Activated naive CD4-positive, alpha-beta T cell treated with anti-CD3 and anti-CD28 coated beads, Interleukin-2, amount 50 U/mL, for 24 hours (primary cell): ENCODE results near the gene COMMD2.

Experiments
- H3K27ac Mint-ChIP-seq: one replicate; pipeline ENCODE4 v1.8.0; 2021; ENCODE audit warnings: mild to moderate bottlenecking, mixed read lengths
- H3K27me3 Mint-ChIP-seq: one replicate; pipeline ENCODE4 v1.8.0; 2021; ENCODE audit warnings: mixed read lengths
- H3K36me3 Mint-ChIP-seq: one replicate; pipeline ENCODE4 v1.8.0; 2021; ENCODE audit warnings: mixed read lengths
- H3K4me1 Mint-ChIP-seq: one replicate; pipeline ENCODE4 v1.8.0; 2021; ENCODE audit warnings: mixed read lengths
- H3K4me3 Mint-ChIP-seq: one replicate; pipeline ENCODE4 v1.8.0; 2021; ENCODE audit warnings: mild to moderate bottlenecking, mixed read lengths
- H3K9me3 Mint-ChIP-seq: one replicate; pipeline ENCODE4 v1.8.0; 2021; ENCODE audit warnings: mixed read lengths

The COMMD2 gene

GRCh38 chr3:149752051-149752787 lies at the start of gene COMMD2:
COMMD2 (minus strand) TSS chr3:149752489; CDS start chr3:149752444, 45 bp downstream.
- peaks cover 7% of the 10 kb centered on the region for H3K36me3 Mint-ChIP-seq
- no peaks in the 10 kb centered on the region for H3K27me3 Mint-ChIP-seq
- peak within 1 kb of the TSS; percentile 92 for H3K27ac Mint-ChIP-seq
- H3K4me1 Mint-ChIP-seq = peaks cover 47% of the 10 kb centered on the region
- peak within 1 kb of the TSS; percentile 96 for H3K4me3 Mint-ChIP-seq
- H3K9me3 Mint-ChIP-seq = no peaks in the 10 kb centered on the region

DNA sequence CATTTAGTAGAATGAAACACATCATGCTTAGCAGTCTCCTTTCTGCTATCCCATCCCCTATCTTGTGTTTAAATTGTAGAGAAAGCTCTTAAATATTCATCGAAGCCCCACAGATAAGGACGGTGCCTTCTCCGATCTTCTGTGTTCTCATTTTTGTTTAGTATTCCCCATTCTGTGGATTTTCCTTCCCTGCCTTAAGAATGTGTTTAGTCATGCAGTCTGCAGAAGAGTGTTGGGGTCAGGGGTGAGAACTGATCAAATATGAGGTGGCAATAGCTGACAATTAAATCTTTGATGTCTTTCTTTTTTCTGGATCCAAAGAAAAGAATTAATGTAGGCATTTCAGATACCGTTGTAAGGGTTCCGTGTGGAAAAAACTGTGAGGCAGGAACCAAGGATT lies 49.4 kb upstream of the COMMD2 start:
- H3K9me3 Mint-ChIP-seq = no peaks in the 10 kb centered on the region
- H3K4me1 Mint-ChIP-seq = no peaks in the 10 kb centered on the region
- H3K36me3 Mint-ChIP-seq = no peaks in the 10 kb centered on the region
- no peak overlapping the region for H3K4me3 Mint-ChIP-seq
- peaks cover 9% of the 10 kb centered on the region for H3K27me3 Mint-ChIP-seq
- H3K27ac Mint-ChIP-seq = no peak overlapping the region

DNA sequence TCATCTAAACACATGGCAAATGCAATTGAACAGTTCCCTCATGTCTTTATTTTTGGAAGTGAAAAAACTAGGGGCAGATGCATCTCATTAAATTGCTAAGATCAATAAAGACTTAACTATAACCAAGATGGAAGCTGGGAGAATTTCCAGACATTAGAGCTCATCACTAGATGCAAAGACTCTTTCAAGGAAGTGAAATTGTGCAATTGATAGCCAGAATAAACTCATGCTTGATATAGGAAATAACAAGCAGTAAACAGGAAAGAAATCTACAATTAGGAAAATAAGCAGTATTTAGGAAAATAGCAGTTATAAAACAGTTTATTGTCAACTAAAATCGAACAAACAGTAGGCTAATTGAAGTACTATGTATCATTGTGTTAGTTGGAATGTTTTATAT lies 48.9 kb upstream of the COMMD2 start:
- Mint-ChIP-seq H3K4me3 (no peak overlapping the region), H3K9me3 (no peaks in the 10 kb centered on the region), H3K36me3 (no peaks in the 10 kb centered on the region), H3K27me3 (peaks cover 6% of the 10 kb centered on the region), H3K4me1 (no peaks in the 10 kb centered on the region), H3K27ac (no peak overlapping the region)

GRCh38 chr3:149800693-149801092 lies 48.4 kb upstream of the COMMD2 start:
- Mint-ChIP-seq H3K9me3 (no peaks in the 10 kb centered on the region), H3K4me1 (no peaks in the 10 kb centered on the region), H3K36me3 (no peaks in the 10 kb centered on the region), H3K27me3 (peaks cover 6% of the 10 kb centered on the region), H3K4me3 (no peak overlapping the region), H3K27ac (no peak overlapping the region)

DNA sequence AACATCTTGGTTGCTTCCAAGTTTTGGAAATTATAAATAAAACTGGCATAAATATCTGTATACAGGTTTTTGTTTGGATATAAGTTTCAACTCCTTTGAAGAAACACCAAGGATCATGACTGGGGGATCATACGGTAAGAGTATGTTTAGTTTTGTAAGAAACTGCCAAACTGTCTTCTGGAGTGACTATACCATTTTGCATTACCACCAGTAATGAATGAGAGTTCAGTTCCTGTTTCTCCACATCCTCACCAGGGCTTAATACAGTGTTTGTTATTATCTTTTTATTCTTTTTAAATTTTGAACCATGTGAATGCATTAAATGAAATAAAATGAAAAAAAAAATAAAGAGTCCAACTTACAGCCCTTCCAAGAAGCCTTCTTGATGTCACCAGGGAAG lies 43.7 kb upstream of the COMMD2 start:
- no peak overlapping the region for H3K4me3 Mint-ChIP-seq
- H3K9me3 Mint-ChIP-seq = no peaks in the 10 kb centered on the region
- no peaks in the 10 kb centered on the region for H3K36me3 Mint-ChIP-seq

DNA sequence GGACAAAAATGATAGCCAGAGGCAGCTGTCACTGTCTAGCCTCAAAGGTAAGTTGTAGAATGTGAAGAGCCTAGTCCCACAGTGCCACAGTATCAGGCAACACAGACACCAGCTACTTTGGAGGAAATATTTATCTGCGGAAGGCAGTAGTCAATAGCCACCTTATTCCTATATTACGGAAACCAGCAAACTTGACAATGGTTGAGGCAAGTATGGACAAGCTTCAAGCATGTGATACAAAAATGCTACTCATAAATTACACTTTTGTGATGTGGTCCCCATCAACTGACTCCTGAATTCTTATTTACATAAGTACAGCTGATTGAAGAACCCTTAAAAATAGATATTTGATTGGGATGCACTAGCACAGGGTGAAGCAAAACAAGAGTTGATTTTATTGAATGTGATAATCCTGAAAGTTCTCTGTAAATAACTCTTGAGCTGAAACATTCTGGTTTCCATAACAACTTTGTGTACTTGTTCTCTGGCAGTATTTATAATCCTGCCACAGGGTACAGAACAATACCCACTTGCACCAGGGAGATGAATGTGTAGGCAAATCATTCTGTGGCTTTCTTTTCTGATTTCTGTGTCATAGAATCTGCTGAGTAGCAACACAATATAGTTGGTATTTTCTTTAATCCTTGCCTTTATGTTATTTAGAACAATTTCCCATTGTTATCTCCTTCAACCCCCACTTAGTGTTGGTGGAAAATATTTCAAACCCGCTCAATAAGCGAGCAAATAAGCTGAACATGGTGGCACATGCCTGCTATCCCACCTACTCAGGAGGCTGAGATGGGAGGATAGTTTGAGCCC lies 40.4 kb upstream of the COMMD2 start, which contains the start of gene ANKUB1:
Gene ANKUB1 (minus strand): TSS at position 103 of the 819 bp plus-strand sequence. CDS start 188 bp downstream, outside the sequence.
- Mint-ChIP-seq H3K27me3 (peaks cover 11% of the 10 kb centered on the region), H3K27ac (no peak within 1 kb of the TSS), H3K4me1 (no peaks in the 10 kb centered on the region), H3K36me3 (no peaks in the 10 kb centered on the region), H3K9me3 (no peaks in the 10 kb centered on the region), H3K4me3 (no peak within 1 kb of the TSS)

More for the DNA sequence above, 43.7 kb upstream of the COMMD2 start:
- H3K27me3 Mint-ChIP-seq = peaks cover 7% of the 10 kb centered on the region
- H3K4me1 Mint-ChIP-seq = no peaks in the 10 kb centered on the region
- no peak overlapping the region for H3K27ac Mint-ChIP-seq

DNA sequence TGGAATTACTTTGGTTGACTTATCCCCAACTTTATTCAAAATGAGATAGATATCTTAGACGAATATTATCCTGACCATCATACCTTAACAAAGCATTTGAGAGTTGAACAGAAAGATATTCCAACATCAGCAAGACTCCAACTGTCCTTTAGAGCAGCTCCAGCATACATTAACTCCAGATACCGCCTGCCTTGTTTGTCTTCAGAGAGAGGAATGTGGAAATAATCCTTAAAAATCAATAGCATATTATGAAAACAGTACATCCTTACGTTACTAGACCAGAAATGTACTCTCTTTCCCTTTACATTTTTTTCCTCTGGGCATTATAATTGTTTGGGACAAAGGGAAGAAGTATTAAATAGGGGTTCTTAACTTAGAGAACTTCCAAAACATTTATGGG lies 38.4 kb upstream of the COMMD2 start:
- no peak overlapping the region for H3K4me3 Mint-ChIP-seq
- no peaks in the 10 kb centered on the region for H3K9me3 Mint-ChIP-seq
- no peak overlapping the region for H3K27ac Mint-ChIP-seq
- peaks cover 12% of the 10 kb centered on the region for H3K27me3 Mint-ChIP-seq
- H3K36me3 Mint-ChIP-seq = no peaks in the 10 kb centered on the region
- H3K4me1 Mint-ChIP-seq = no peaks in the 10 kb centered on the region

DNA sequence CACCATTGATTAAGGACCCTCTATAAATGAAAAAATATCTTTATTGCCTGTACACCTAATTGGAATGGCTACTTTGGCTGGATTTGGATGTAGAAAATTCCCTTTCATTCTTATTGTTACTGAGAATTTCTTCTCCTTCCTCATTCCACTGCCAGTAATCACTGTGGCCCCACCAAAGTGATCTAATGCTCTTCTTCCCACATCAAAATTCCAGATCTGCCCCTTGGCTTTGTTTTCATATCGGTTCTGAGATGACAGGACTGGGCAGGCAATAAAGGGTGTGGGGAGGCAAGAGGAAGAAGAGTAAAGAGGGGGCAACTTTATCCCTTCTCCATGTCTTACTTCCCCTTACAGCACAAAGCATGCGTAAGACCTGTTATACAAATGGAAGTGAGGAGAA lies 38.0 kb upstream of the COMMD2 start:
- no peak overlapping the region for H3K4me3 Mint-ChIP-seq
- peaks cover 12% of the 10 kb centered on the region for H3K27me3 Mint-ChIP-seq

GRCh38 chr3:149784064-149784704 lies 31.9 kb upstream of the COMMD2 start:
- Mint-ChIP-seq H3K27ac (no peak overlapping the region), H3K27me3 (peaks cover 1% of the 10 kb centered on the region), H3K4me3 (no peak overlapping the region), H3K4me1 (no peaks in the 10 kb centered on the region), H3K9me3 (no peaks in the 10 kb centered on the region), H3K36me3 (no peaks in the 10 kb centered on the region)

More for the DNA sequence above, 38.0 kb upstream of the COMMD2 start:
- no peaks in the 10 kb centered on the region for H3K36me3 Mint-ChIP-seq
- no peaks in the 10 kb centered on the region for H3K9me3 Mint-ChIP-seq
- H3K27ac Mint-ChIP-seq = no peak overlapping the region
- no peaks in the 10 kb centered on the region for H3K4me1 Mint-ChIP-seq

- H3K4me3 Mint-ChIP-seq = no peak overlapping the region
- no peak overlapping the region for H3K27ac Mint-ChIP-seq
- H3K4me1 Mint-ChIP-seq = no peaks in the 10 kb centered on the region
- H3K27me3 Mint-ChIP-seq = peaks cover 1% of the 10 kb centered on the region
- no peaks in the 10 kb centered on the region for H3K9me3 Mint-ChIP-seq
- no peaks in the 10 kb centered on the region for H3K36me3 Mint-ChIP-seq
These were observed 31.3 kb upstream of the COMMD2 start for GRCh38 chr3:149783576-149783975.

GRCh38 chr3:149781741-149782140 lies 29.5 kb upstream of the COMMD2 start:
- Mint-ChIP-seq H3K36me3 (no peaks in the 10 kb centered on the region), H3K27me3 (peaks cover 1% of the 10 kb centered on the region), H3K4me1 (no peaks in the 10 kb centered on the region), H3K4me3 (no peak overlapping the region), H3K27ac (no peak overlapping the region), H3K9me3 (no peaks in the 10 kb centered on the region)

DNA sequence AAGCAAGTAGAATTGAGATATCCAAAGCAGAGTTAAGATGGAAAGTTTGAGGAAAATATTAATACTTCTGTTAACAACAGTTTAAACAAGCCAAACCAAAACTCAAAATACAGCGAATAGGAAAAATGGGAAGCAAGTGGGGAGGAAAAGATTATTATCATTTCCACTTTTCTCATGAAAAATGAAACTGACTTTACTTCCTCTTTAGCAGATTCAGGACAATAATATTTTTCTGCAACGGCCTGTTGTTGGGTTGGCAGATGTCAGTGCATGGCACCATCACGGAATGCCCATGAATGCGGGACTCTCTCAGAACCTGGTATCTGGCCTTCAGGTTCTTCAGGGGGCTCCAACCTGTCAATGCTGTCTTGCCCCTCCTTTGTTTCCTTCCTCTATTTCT lies 28.9 kb upstream of the COMMD2 start:
- no peaks in the 10 kb centered on the region for H3K4me1 Mint-ChIP-seq
- no peaks in the 10 kb centered on the region for H3K27me3 Mint-ChIP-seq
- no peaks in the 10 kb centered on the region for H3K36me3 Mint-ChIP-seq
- H3K4me3 Mint-ChIP-seq = no peak overlapping the region
- H3K27ac Mint-ChIP-seq = no peak overlapping the region
- no peaks in the 10 kb centered on the region for H3K9me3 Mint-ChIP-seq

DNA sequence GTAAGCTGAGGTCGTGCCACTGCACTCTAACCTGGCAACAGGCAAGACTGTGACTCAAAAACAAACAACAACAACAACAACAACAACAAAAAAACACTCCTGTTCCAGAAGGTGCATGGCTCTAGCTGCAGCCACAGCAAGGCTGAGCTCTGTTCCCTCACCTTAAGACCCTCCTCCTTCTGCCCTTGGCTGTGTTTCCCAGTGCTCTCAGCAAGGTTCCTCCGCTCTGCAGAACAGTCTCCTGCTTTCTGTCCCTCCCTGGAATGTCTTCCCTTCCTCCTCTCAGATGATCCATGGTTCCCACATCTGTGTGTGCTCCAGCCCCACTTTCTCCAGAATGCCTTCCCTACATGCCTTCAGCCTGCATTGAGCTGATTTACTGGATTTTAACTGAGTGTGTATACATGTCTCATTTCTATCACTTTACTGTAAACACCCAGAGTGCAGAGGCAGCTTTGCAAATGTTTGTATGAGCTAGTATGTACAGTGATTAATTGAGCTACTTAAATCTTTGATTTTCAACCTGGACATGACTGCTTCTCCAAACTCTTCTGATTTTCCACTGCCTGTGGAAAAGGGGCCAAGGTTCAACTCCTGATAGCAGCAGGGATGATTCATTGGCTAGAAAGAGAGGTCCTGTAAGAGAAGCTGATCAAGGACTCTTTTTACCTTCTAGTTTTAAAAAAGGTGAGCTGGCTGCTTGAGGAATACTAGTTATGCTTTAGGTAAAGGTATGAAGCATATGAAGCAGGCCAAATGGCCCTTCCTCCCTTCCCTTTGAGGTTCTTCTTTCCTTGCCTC lies 25.3 kb upstream of the COMMD2 start:
- no peaks in the 10 kb centered on the region for H3K9me3 Mint-ChIP-seq
- H3K27me3 Mint-ChIP-seq = no peaks in the 10 kb centered on the region
- peak overlapping the region; percentile 78 for H3K27ac Mint-ChIP-seq
- H3K36me3 Mint-ChIP-seq = no peaks in the 10 kb centered on the region
- no peak overlapping the region for H3K4me3 Mint-ChIP-seq
- H3K4me1 Mint-ChIP-seq = no peaks in the 10 kb centered on the region

- Mint-ChIP-seq H3K36me3 (no peaks in the 10 kb centered on the region), H3K27me3 (no peaks in the 10 kb centered on the region), H3K9me3 (no peaks in the 10 kb centered on the region), H3K27ac (no peak overlapping the region), H3K4me1 (no peaks in the 10 kb centered on the region), H3K4me3 (no peak overlapping the region)
These were observed 23.9 kb upstream of the COMMD2 start for GRCh38 chr3:149776170-149776569.

- H3K27ac Mint-ChIP-seq = no peak overlapping the region
- H3K4me3 Mint-ChIP-seq = no peak overlapping the region
- no peaks in the 10 kb centered on the region for H3K4me1 Mint-ChIP-seq
- H3K27me3 Mint-ChIP-seq = no peaks in the 10 kb centered on the region
- no peaks in the 10 kb centered on the region for H3K9me3 Mint-ChIP-seq
- H3K36me3 Mint-ChIP-seq = no peaks in the 10 kb centered on the region
These were observed 20.6 kb upstream of the COMMD2 start for GRCh38 chr3:149772861-149773260.
